GM23248 (cell line): ENCODE data around the gene SEC14L1. TPM values are rescaled to one million over a fixed set of nuclear protein-coding genes. Genes with fewer than 3 reads are reported as not detected.

ENCODE experiments used
- DNase-seq: peaks from one replicate; pipeline ENCODE4 v3.0.0-alpha.2; 2015
- H2AFZ ChIP-seq: fragments of 200-600 bp; sonication (generic); 2 replicates; pipeline ENCODE4 v1.6.1; 2016; ENCODE audit warnings: antibody characterized with exemption
- H3F3A ChIP-seq: fragments of 200-600 bp; sonication (generic); 2 replicates; pipeline ENCODE4 v1.6.1; 2016; ENCODE audit warnings: mild to moderate bottlenecking, antibody characterized with exemption, mixed run types; ENCODE audit not compliant: insufficient read depth
- H3K27ac ChIP-seq: fragments of 200-600 bp; sonication (generic); 2 replicates; pipeline ENCODE4 v1.5.1; 2016; ENCODE audit warnings: mild to moderate bottlenecking
- H3K27me3 ChIP-seq: fragments of 200-600 bp; sonication (generic); replicated peaks from 2 replicates; pipeline ENCODE4 v1.6.1; 2016; ENCODE audit warnings: mild to moderate bottlenecking; ENCODE audit not compliant: insufficient read depth
- H3K36me3 ChIP-seq: fragments of 200-600 bp; sonication (generic); 2 replicates; pipeline ENCODE4 v1.6.1; 2016; ENCODE audit warnings: low read depth, mild to moderate bottlenecking
- H3K4me1 ChIP-seq: fragments of 200-600 bp; sonication (generic); 2 replicates; pipeline ENCODE4 v1.6.1; 2016; ENCODE audit warnings: mild to moderate bottlenecking; ENCODE audit not compliant: insufficient read depth
- H3K4me2 ChIP-seq: fragments of 200-600 bp; sonication (generic); one replicate; pipeline ENCODE4 v1.6.1; 2016; ENCODE audit warnings: mild to moderate bottlenecking; ENCODE audit not compliant: unreplicated experiment
- H3K4me3 ChIP-seq: fragments of 200-600 bp; sonication (generic); 2 replicates; pipeline ENCODE4 v1.5.1; 2016; ENCODE audit warnings: mild to moderate bottlenecking
- H3K79me2 ChIP-seq: fragments of 200-600 bp; sonication (generic); 2 replicates; pipeline ENCODE4 v1.6.1; 2016; ENCODE audit warnings: mild to moderate bottlenecking; ENCODE audit not compliant: insufficient read depth
- H3K9ac ChIP-seq: fragments of 200-600 bp; sonication (generic); 2 replicates; pipeline ENCODE4 v1.6.1; 2016; ENCODE audit warnings: mild to moderate bottlenecking
- H3K9me2 ChIP-seq: fragments of 200-600 bp; sonication (generic); 2 replicates; pipeline ENCODE4 v1.6.1; 2016; ENCODE audit warnings: mixed run types, mild to moderate bottlenecking, moderate library complexity; ENCODE audit not compliant: insufficient read depth
- H3K9me3 ChIP-seq: fragments of 200-600 bp; sonication (generic); one replicate; pipeline ENCODE4 v1.6.1; 2017; ENCODE audit warnings: low read depth
- H4K20me1 ChIP-seq: fragments of 200-600 bp; sonication (generic); 2 replicates; pipeline ENCODE4 v1.6.0; 2016; ENCODE audit not compliant: insufficient read depth
- EZH2 ChIP-seq: fragments of 200-600 bp; sonication (generic); IDR thresholded peaks from 2 replicates; pipeline ENCODE4 v1.6.1; 2018; ENCODE audit warnings: antibody characterized with exemption, mild to moderate bottlenecking; ENCODE audit not compliant: insufficient read depth, poor library complexity, severe bottlenecking
- EZH2phosphoT487 ChIP-seq: fragments of 200-600 bp; sonication (generic); IDR thresholded peaks from 2 replicates; pipeline ENCODE4 v1.6.1; 2018; ENCODE audit warnings: antibody characterized with exemption, moderate library complexity, mild to moderate bottlenecking, low read depth; ENCODE audit not compliant: insufficient read depth
- WGBS, 2 experiments: methylation state at CpG; one replicate each; pipeline ENCODE4 v1.1.6; 2015 to 2017; ENCODE audit warnings: low lambda C conversion rate in 2 of 2, low coverage in 1 of 2; ENCODE audit errors: missing lambda C conversion rate in 2 of 2; 5-methylcytosine and 5-hydroxymethylcytosine counted together
- in situ Hi-C: fragments of 300-500 bp; cut with MboI; formaldehyde crosslinking; loops from 2 replicates; pipeline ENCODE4 v1.15.0; 2020
- polyA plus RNA-seq: library from polyadenylated mRNA; unstranded; fragments of >200 nt; fragmentation: Nextera tagmentation; extraction: Ambion mirVana; gene quantifications from 2 replicates; pipeline ENCODE4 v1.2.1, GENCODE V29; 2016
- total RNA-seq: library from RNA; depleted of rRNA; stranded (reverse); fragments of >200 nt; shearing (Covaris generic); gene quantifications from 2 replicates; pipeline ENCODE4 v1.2.3, GENCODE V29; 2014; rRNA removed

Gene SEC14L1
- 24.4 and 27.4 TPM in 2 replicates for total RNA-seq
- 26.8 and 29.9 TPM in 2 replicates for polyA plus RNA-seq

GRCh38 chr17:77140878-77141767 is at the start of gene SEC14L1:
SEC14L1 (plus strand) TSS chr17:77140969; CDS start chr17:77143597, 2,628 bp downstream.
- H3K9me2 ChIP-seq: no peaks in the 10 kb centered on the region
- H3K4me2 ChIP-seq: peak within 1 kb of the TSS; percentile 83
- in situ Hi-C loops: no loop called here
- no peaks in the 10 kb centered on the region for H3K27me3 ChIP-seq
- H3K9me3 ChIP-seq: peaks cover 5% of the 10 kb centered on the region
- TF ChIP-seq EZH2 (no peak), EZH2phosphoT487 (no peak)
- H3K79me2 ChIP-seq: peaks cover 47% of the 10 kb centered on the region
- DNase-seq: peak; percentile 77
- H4K20me1 ChIP-seq: no peaks in the 10 kb centered on the region
- peaks cover 17% of the 10 kb centered on the region for H3K36me3 ChIP-seq
- peak within 1 kb of the TSS; percentile 82 for H2AFZ ChIP-seq
- peak within 1 kb of the TSS; percentile 96 for H3K4me3 ChIP-seq
- peaks cover 32% of the 10 kb centered on the region for H3K4me1 ChIP-seq
- peak within 1 kb of the TSS; percentile 89 for H3K9ac ChIP-seq
- H3K27ac ChIP-seq: peak within 1 kb of the TSS; percentile 96
- H3F3A ChIP-seq: peaks cover 36% of the 10 kb centered on the region
- 1 to 3% methylated on average over 39 to 72 of the region's 99 CpGs for WGBS, 2 experiments

- Histone ChIP-seq H3F3A (peaks cover 13% of the 10 kb centered on the region; the same call in 1 of the 2 replicates), H3K9me3 (no peaks in the 10 kb centered on the region), H3K9me2 (no peaks in the 10 kb centered on the region), H3K36me3 (peaks cover 18% of the 10 kb centered on the region; the same call in 1 of the 2 replicates), H3K27ac (no peak overlapping the region), H3K9ac (no peak overlapping the region), H4K20me1 (no peaks in the 10 kb centered on the region), H3K79me2 (peaks cover 35% of the 10 kb centered on the region), H3K4me3 (no peak overlapping the region), H2AFZ (no peak overlapping the region), H3K4me1 (peaks cover 18% of the 10 kb centered on the region), H3K4me2 (no peak overlapping the region), H3K27me3 (no peaks in the 10 kb centered on the region)
- 87 to 92% methylated on average over 7 of the region's 7 CpGs for WGBS, 2 experiments
- TF ChIP-seq EZH2phosphoT487 (no peak), EZH2 (no peak)
- DNase-seq: no peak
- in situ Hi-C loops: loop anchor here (10.0 kb wide), 2 partner anchors 103 to 133 kb away; no protein-coding TSS in a partner anchor
Observed at GRCh38 chr17:77092025-77092424, 48.7 kb upstream of the SEC14L1 start.

DNA sequence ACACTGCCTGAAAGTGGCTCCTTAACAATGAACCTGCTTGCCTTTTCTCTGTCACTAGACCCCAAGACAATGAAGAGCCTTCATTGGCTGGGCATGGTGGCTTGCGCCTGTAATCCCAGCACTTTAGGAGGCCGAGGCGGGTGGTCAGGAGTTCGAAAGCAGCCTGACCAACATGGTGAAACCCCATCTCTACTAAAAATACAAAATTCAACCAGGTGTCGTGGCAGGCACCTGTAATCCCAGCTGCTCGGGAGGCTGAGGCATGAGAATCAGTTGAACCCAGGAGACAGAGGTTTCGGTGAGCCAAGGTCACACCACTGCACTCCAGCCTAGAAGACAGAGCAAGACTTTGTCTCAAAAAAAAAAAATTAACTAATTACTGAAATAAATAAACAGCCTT is 45.3 kb upstream of the SEC14L1 start:
- H3K27me3 ChIP-seq: no peaks in the 10 kb centered on the region
- H3K36me3 ChIP-seq: peaks cover 18% of the 10 kb centered on the region; the same call in 1 of the 2 replicates
- WGBS, 2 experiments: 95 to 96% methylated on average over 7 of the region's 7 CpGs
- H3K4me1 ChIP-seq: peaks cover 24% of the 10 kb centered on the region
- no peaks in the 10 kb centered on the region for H4K20me1 ChIP-seq
- H2AFZ ChIP-seq: no peak overlapping the region
- H3K4me3 ChIP-seq: no peak overlapping the region
- no peak overlapping the region for H3K9ac ChIP-seq
- no peaks in the 10 kb centered on the region for H3K9me2 ChIP-seq
- peaks cover 19% of the 10 kb centered on the region for H3F3A ChIP-seq
- no peak overlapping the region for H3K27ac ChIP-seq
- in situ Hi-C loops: loop anchor here (10.0 kb wide), 2 partner anchors 99 to 129 kb away; no protein-coding TSS in a partner anchor
- H3K4me2 ChIP-seq: no peak overlapping the region
- no peak for DNase-seq
- H3K9me3 ChIP-seq: no peaks in the 10 kb centered on the region
- H3K79me2 ChIP-seq: peaks cover 17% of the 10 kb centered on the region
- no peak for TF ChIP-seq EZH2phosphoT487
- TF ChIP-seq EZH2: no peak

GRCh38 chr17:77096570-77097214 is 44.1 kb upstream of the SEC14L1 start:
- peaks cover 19% of the 10 kb centered on the region for H3F3A ChIP-seq
- H2AFZ ChIP-seq: peak overlapping the region; percentile 44; the same call in 1 of the 2 replicates
- peak overlapping the region; percentile 34 for H3K27ac ChIP-seq
- peaks cover 18% of the 10 kb centered on the region; the same call in 1 of the 2 replicates for H3K36me3 ChIP-seq
- H3K9ac ChIP-seq: peak overlapping the region; percentile 52
- TF ChIP-seq EZH2phosphoT487: no peak
- peak overlapping the region; percentile 48 for H3K4me2 ChIP-seq
- H4K20me1 ChIP-seq: no peaks in the 10 kb centered on the region
- DNase-seq: peak; percentile 75
- WGBS, 2 experiments: 8 to 11% methylated on average over 12 of the region's 12 CpGs
- peaks cover 24% of the 10 kb centered on the region for H3K4me1 ChIP-seq
- in situ Hi-C loops: loop anchor here (10.0 kb wide), 2 partner anchors 98 to 128 kb away; no protein-coding TSS in a partner anchor
- H3K9me3 ChIP-seq: no peaks in the 10 kb centered on the region
- H3K9me2 ChIP-seq: no peaks in the 10 kb centered on the region
- peak overlapping the region; percentile 9; the same call in 1 of the 2 replicates for H3K4me3 ChIP-seq
- no peaks in the 10 kb centered on the region for H3K27me3 ChIP-seq
- 0 out of 2 replicates have a peak, but pooled peaks cover 7% of the 10 kb centered on the region for H3K79me2 ChIP-seq
